Suprapubic skin (tissue), 4 donors: Measurements from ENCODE around the gene DNA2.

Experiments
- CTCF ChIP-seq, 2 donors: fragments of 200-600 bp in 1 of 2; fragments of 450-650 bp in 1 of 2; sonication (generic) in 1 of 2; IDR thresholded peaks; one replicate each; pipeline ENCODE4 v1.5.1; 2016 to 2019; ENCODE audit warnings: antibody characterized with exemption in 2 of 2, mild to moderate bottlenecking in 1 of 2, moderate library complexity in 1 of 2
- POLR2A ChIP-seq, 2 donors: fragments of 450-650 bp; IDR thresholded peaks; one replicate each; pipeline ENCODE4 v1.6.1; 2017; ENCODE audit warnings: antibody characterized with exemption in 2 of 2, mild to moderate bottlenecking in 2 of 2, moderate library complexity in 2 of 2
- POLR2AphosphoS5 ChIP-seq, 3 donors: sonication (generic); formaldehyde crosslinking; IDR thresholded peaks; one replicate each; pipeline ENCODE4 v1.6.1; 2017; ENCODE audit warnings: antibody characterized with exemption in 3 of 3

- TF ChIP-seq POLR2AphosphoS5 (IDR thresholded peaks at IDR 0.05) (no peak), CTCF (IDR thresholded peaks at IDR 0.05) (no peak), POLR2A (IDR thresholded peaks at IDR 0.05) (no peak)
These were observed 105.2 kb downstream of the DNA2 start for GRCh38 chr10:68366600-68366999.
